GM21576 (cell line): ENCODE data around the gene GSG1L2.
"Not testable (repeated sequence)": the region's sequence is repeated elsewhere in the genome, so short reads cannot be mapped to it uniquely, and the experiment has no call there.

ENCODE experiments used
- ATAC-seq: cut with Tn5 transposase; IDR thresholded peaks from one replicate; pipeline ENCODE4 v1.9.1; 2021; ENCODE audit warnings: mild to moderate bottlenecking, moderate library complexity; ENCODE audit not compliant: unreplicated experiment

GSG1L2 gene

DNA sequence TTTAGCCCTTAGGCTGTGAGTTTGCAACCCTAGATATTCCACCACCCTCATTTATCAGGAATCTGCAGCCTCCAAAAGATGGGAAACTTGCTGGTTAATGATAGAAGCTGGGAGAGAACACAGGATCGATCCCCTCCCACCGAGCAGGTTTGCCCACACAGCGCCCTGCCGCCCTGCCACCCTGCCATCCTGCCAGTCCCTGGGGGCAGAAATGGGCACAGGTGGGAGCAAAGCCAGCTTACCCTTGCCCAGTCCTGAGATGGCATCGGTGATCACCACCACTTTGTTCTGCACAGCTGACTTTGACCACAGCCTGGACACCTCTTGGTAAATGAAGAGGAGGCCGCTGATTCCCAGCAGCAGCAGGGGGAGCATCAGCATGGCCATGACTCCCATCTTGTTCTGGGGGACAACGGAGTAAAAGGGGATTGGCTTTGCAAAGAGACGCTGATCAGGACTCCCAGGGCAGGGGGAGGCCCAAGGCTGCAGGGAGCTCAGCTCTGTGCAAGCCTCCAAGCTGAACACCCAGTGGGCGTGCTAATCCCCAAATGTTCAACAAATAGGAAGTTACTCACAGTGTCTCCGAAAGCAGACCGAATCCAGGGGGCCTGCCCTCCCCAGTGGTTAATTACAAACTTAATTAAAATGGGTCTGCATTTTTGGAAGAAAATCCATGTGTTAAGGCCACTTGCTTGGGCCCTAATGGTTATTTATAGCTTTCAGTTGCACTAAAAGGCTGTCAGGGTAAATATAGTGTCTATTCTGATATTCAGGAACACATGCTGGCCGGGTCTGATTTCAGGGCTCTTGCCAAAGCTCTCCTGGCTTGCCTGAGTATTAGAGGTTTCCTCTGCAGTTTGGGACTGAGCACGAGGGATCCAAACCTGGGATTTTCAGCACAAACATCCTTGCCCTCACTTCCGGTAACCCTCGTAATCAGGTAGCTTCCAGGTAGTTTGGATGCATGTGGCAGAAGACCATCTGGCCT, 30.7 kb downstream of the GSG1L2 start, which contains the start of gene DHRS7C:
Gene DHRS7C (minus strand): TSS at position 704 of the 988 bp plus-strand sequence. CDS start 308 bp downstream, at position 396.
- ATAC-seq = no peak

DNA sequence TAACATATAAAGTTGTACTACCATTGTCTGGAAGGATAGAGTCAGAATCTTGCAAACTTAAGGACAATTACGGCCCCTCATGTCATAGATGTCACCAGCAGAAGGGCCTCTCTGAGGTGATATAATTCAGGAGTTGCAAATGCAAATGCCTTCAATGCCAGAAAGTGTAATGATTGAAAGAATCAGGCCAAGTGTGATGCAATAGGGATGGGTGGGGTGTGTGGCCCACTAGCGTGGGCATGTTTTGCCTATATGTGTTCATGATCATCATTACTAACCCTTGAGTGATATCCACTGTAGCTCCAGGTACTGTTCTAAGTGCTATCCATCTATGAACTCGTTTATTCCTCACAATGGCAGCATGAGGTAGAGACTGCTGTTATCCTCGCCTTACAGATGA, 31.6 kb downstream of the GSG1L2 start:
- no peak for ATAC-seq

DNA sequence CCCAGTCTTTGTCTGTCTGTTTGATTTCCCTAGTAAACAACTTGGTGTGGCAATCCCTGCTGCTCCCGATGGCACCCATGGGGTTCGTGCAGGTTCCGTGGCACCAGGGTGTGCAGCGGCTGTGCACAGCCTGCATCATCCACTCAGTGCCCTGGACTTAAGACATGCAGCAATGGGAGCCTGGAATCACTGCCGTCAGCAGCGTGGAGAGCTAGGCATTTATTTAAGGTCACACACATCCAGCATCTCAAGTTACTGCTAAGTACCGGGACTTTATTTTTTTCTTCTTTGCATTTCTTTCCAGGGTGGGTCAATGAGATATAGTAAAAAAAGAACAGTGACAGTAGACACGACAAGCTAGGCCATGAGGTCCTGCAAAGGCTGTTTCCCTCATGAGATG, 33.3 kb downstream of the GSG1L2 start:
- ATAC-seq = no peak

DNA sequence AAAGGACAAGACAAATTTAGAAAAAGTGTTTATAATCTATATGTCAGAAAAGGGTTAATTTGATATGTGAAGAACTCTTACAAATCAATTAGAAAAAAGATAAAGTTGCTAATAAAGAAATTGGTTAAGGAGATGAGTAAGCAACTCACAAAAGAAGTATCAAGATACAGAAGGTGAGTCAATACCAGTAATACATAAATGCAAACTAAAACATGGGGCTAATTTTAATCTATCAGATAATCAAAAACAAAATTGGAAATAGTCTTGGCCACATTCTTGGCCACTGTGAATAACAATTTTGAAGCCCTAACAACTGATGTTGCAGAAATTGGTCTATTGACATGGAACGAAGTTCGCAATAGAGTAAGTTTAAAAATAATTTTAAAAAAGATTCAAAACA, 37.3 kb downstream of the GSG1L2 start:
- no peak for ATAC-seq

DNA sequence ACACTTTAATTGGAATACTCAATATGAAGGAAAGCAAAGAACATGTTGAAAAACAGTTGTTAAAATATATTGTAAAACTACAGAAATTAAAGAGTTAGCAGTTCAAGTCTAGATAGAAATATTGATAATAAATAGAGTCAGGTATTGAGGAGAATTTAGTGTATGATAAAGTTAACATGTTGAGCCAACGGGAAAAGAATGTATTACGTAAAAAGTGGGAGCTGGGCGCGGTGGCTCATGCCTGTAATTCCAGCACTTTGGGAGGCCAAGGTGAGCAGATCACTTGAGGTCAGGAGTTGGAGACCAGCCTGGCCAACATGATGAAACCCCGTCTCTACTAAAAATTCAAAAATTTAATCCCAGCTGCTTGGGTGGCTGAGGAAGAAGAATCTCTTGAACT, 38.4 kb downstream of the GSG1L2 start:
- not testable (repeated sequence) for ATAC-seq

DNA sequence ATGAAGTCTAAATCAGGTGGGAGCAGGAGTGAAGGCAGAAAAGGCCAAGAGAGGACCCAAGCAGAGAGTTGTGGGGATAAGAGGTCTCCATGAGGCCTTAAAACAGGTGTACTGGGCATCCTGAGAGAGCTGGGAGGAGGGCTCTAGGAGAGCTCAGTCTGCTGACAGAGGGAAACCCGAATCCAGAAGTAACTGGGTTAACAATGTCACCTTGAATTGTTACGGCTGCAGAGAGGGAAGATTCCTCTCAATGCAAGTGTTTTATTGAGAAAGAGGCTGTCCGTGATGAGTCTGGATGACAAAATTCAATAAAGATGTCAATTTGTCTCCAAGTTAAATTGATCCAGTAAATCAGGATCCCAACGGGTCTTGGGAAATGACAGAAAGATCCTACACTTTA, 38.8 kb downstream of the GSG1L2 start:
- no peak for ATAC-seq

DNA sequence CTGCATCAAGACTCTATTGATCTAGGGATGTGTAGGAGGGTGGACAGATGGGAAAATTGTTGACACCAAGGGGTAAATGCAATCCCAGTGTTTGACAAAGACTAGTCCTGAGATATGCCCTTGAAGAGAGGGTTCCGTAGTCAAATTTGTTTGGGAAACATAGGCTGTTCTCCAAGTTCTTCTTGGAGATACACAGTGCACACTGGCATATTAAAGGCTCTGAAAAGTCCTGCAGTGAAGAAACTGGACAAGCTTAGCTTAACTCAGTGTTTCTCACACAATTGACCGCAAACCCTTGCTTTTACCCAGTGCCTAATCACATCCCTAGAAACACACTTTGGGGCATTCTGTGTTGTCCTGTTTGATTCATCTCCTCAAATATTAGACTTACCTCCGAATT, 41.3 kb downstream of the GSG1L2 start:
- no peak for ATAC-seq

DNA sequence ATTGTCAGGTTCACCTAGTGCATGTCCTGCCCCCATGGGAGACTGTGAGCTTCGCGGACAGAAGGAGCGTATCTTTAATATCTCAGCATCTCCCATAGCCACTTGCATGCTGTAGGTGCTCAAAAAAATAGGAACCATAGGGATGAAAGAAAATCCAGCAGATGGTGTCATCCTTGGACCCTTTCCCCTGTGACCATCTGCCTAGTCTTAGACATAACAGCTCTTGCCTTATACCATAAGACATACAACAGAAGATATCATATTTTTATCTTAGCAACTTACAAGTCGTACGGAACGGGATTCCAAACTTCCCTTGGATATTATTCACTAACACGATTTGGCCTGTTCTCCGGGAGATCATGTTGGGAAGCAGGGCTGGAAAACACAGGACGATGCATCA, 45.0 kb downstream of the GSG1L2 start:
- no peak for ATAC-seq

DNA sequence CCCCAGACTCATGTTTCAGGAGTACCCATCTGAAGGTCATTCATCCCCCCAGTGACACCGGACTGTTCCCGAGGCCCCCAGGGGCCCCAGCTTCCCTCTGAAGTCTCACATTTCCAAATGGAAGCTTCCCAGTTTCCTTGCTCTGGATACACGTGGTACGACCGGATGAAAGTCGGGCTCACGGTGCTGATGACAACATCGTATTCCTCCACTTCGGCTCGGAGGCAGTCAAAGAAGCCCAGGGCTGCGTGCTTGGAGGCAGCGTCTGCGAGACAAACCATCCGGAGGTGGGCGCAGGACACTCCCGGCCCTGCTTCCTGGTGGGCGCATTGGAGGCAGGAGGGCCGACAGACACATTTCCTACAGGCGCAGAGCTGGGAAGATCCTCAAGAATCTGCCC, 49.2 kb downstream of the GSG1L2 start:
- ATAC-seq = no peak

DNA sequence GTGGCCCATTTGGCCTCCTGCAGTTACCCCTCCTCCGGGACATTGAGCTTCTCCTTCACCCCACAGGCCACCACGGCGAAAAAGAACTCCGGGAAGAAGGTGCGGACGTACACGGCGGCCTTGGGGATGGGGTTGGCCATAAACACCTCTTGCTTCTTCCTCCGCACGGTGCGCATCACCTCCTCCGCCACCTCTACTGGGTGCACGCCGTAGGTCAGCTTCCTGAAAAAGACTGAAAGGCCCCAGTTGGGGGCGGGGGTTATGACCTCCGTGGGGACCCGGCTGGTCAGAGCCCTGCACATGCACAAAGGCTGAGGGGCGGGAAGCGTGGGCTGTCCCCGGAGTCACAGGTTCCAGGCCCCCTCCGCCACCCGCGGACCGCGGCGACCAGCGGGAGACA, 50.4 kb downstream of the GSG1L2 start:
- no peak for ATAC-seq

DNA sequence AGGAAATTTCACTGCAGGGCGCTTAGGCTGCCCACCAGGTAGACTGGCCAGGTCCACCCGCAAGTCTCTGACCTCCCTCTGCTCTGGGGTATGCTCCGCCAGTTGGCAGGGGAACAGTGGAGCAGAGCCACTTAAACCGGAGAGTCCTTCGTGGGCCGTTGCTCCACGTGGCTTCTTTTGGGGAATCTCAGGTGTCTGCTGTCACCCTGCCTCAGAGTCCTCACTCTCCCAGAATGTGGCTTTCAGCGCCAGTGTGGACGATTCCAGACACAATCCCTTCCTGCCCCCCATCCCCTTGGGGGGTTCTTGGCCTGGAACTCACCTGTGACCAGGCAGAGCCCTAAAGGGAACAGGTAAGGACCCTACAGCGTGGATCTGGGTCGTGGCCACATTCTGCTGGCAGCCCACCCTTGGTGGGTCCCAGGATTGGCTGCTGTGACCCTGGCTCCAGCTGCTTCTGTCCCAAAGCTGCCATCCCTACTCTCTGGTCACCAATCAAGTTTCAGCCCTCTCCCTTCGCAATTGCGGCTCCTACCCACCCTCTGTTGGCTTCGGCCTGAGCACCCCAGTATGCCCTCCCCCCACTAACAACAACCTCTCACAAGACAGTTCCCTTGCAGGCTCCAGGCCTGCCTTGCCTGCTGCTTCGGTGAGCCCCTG, 52.7 kb downstream of the GSG1L2 start:
- ATAC-seq = no peak

DNA sequence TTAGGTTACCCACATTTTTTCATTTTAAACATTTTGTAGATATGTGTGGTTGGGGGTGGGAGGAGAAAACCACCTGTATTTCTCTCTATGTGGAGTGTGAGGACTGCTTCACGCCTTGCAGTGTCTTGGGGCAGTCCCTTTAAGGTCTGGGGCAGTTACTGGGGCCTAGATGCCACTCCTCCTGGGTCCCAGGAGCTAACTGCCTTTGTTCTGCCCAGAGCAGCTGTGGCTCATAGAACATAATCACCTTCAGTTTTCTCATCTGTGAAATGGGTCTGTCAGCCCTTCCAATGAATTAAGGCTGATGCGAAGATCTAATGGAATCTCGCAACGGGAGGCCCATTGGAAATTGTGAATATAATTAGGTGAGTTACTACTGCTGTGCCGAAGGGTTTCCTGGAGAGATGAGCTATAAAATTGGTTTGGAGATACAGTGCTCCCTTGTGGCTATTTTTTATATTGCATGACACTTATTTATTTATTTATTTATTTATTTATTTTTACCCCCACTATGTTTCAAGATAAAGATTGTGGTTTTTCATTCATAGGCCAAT, 53.4 kb downstream of the GSG1L2 start:
- no peak for ATAC-seq

DNA sequence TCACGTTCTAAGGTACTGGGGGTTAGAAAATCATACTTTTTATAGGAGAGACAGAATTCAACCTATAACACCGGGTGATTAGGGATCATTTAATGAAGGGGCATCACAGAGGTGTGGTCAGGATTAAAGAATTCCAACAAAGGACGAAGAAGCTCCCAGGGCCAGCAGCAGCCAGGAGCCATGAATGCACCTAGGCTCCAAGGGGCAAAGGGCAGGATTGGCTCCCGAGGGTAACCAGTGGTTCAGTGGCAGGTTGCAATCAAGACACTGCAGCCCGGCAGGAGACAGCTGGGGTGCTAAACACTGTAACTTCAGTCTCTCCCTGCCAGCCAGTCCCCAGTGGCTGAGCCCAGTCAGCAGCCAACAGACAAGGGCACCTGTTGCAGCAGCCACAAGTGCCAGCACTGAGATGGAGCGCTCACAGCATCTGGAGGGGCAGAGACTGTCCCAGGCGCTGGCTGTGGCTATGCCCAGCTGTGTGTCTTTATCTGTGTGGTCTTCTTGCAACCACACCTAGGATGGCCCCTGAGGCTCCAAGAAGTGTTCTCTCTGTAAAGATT, 54.4 kb downstream of the GSG1L2 start:
- no peak for ATAC-seq

DNA sequence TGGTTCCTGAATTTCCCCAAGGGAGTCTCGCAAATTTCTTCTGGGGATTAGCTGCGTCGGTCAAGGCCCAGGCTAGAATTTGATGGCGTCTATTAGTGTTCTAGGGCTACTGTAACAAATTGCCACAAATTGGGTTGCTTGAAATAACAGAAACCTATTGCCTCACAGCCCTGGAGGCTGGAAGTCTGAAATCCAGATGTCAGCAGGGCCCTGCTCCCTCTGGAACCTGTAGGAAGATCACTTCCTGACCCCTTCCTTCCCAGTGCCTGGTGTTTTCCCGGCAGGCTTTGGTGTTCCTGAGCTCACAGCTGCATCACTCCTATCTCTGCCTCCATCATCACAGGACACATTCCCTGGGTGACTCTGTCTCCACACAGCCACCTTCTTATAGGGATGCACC, 54.9 kb downstream of the GSG1L2 start:
- ATAC-seq = no peak

DNA sequence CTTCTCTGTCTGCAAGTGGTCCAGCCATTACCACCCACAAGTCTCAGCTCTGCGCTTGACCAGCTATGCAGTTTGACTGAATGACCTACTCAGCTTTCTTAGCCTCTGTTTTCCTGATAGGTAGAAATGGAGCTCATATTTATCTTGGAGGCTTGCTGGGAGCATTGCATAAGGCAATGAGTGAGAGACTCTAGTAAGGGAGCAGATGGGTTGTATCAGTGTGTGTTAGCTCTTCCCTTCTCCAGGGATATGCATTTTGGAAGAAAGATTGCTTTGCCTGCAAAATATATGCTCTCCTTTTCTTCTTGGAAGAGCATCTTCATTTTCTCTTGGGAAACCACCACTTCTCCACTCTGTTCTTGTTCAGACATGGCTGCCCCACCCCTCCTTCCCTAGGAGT, 56.6 kb downstream of the GSG1L2 start:
- no peak for ATAC-seq

DNA sequence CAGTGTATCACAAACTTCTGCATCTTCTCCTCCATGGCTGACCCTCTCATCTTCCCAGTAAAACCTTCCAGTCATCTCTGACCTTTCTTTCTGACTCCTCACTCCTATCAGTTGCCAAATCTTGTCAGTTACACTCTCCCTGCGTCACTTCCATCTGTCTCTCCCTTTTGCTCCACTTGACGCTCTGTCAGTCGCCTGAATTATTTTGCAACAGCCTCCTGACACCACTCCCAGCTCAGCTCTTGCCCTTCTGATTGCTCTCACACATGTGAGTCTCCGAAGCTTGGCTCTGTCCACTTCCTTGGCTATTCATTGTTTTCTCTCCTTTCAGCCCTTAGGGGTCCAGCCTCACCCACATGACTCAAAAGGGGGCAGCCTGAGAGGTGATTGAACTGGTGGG, 58.2 kb downstream of the GSG1L2 start:
- no peak for ATAC-seq

DNA sequence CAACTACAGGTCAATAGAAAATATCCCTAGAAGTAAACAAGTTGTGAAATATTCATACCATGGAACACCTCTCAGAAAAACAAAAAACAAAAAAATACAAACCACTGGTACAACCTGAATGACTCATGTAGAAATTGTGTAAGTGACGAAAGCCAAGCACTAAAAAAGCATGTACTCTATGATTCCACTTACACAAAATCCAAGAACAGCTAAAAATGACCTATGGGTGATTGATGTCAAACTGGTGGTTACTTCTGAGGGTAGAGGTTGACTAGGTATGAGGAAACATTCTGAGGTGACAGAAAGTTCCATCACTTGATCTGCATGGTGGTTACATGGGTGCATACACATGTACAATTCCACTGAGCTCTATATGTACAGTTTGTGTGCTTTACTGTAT, 61.6 kb downstream of the GSG1L2 start:
- no peak for ATAC-seq

DNA sequence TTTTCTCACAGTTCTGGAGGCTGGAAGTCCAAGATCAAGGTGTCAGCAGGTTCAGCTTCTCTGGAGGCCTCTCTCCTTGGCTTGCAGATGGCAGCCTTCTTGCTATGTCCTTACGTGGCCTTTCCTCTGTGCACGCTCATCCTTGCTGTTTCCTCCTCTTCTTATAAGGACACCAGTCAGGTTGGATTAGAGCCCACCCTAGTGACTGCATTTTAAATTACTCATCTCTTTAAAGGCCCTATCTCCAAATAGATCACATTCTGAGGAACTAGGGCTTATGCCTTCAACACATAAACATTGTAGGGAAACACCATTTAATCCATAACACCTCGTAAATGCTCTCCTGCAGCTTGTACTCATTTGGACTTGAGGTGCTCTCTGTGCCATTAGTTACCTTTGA, 66.8 kb downstream of the GSG1L2 start:
- no peak for ATAC-seq
